ENCODE results near the gene GNL2.

GRCh38 chr1:37616330-37616729 lies 20.6 kb upstream of the GNL2 start:
- TF ChIP-seq YY1 (IDR thresholded peaks at IDR 0.05; ENCODE audit: insufficient read depth, insufficient read length) (no peak), ZNF274 (IDR thresholded peaks at IDR 0.05; ENCODE audit: low read depth, low read length) (no peak)

All from NT2/D1 (cell line).